ENCODE measurements around the gene IGSF21.

DNA sequence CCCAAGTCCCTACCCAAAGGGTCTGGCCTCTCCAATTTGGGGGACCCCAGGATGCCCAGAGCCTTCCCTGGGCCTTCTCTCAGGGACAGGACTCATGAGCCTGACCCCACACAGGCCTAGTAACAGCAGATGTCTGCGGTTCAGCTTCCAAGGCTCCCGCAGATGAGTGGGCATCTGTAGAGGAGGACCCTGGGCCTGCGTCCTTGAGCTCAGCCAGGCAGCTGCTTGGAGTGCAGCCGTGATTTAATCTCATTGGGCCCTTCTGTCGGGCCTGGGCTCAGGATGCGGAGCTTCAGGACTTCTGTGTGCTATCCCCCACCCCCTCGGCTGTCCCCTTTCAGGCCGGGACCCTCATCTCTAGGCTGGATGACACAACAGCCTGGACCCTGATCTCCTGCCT lies 35.4 kb downstream of the IGSF21 start:
- TF ChIP-seq, protein P1, sequence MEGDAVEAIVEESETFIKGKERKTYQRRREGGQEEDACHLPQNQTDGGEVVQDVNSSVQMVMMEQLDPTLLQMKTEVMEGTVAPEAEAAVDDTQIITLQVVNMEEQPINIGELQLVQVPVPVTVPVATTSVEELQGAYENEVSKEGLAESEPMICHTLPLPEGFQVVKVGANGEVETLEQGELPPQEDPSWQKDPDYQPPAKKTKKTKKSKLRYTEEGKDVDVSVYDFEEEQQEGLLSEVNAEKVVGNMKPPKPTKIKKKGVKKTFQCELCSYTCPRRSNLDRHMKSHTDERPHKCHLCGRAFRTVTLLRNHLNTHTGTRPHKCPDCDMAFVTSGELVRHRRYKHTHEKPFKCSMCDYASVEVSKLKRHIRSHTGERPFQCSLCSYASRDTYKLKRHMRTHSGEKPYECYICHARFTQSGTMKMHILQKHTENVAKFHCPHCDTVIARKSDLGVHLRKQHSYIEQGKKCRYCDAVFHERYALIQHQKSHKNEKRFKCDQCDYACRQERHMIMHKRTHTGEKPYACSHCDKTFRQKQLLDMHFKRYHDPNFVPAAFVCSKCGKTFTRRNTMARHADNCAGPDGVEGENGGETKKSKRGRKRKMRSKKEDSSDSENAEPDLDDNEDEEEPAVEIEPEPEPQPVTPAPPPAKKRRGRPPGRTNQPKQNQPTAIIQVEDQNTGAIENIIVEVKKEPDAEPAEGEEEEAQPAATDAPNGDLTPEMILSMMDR (IDR thresholded peaks at IDR 0.05): no peak
- no peak for TF ChIP-seq POLR2AphosphoS5 (IDR thresholded peaks at IDR 0.05)

Data from prostate gland (tissue), 2 donors.